GM12874 (cell line): ENCODE results near the gene TST.

ENCODE experiments used
- TF ChIP-seq, protein P1 (sequence below): IDR thresholded peaks from 2 replicates; pipeline ENCODE4 v1.5.1; 2011; ENCODE audit warnings: low read depth, mild to moderate bottlenecking, control low read depth, low read length, moderate library complexity; ENCODE audit not compliant: insufficient read depth

Gene TST

DNA sequence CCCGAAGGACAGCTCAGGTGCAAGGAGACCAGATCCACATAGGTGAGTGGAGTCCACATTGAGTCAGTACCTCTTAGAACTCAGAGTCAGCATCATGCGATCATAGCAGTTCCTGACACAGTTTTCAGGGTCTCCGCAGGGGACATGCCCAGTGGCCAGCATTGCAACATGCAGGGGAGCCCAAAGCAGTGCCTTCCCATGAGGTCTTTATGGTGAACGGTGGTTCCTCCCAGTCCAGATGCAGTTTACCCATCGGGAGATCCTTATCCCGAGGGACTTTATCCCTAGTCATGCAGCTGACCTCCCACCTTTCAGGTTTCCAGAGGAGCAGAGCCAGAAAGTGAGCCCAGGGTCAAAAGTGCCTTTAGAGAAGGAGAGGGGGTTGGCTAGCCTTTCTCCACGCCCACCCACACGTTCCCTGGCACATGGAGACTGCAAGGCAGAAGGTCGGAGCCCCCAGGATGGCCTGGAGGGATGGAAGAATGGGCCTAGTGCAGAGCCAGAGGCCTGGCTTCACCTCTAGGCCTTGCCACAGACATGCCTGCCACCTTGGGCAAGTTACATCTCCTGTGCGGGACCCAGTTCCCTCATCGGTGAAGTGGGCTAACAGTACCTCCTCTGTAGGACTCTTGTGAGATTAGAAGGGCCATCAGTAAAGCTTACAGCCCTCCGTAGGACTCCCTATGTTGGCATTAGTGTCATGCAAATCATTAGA lies 38.7 kb upstream of the TST start:
- TF ChIP-seq, protein P1, sequence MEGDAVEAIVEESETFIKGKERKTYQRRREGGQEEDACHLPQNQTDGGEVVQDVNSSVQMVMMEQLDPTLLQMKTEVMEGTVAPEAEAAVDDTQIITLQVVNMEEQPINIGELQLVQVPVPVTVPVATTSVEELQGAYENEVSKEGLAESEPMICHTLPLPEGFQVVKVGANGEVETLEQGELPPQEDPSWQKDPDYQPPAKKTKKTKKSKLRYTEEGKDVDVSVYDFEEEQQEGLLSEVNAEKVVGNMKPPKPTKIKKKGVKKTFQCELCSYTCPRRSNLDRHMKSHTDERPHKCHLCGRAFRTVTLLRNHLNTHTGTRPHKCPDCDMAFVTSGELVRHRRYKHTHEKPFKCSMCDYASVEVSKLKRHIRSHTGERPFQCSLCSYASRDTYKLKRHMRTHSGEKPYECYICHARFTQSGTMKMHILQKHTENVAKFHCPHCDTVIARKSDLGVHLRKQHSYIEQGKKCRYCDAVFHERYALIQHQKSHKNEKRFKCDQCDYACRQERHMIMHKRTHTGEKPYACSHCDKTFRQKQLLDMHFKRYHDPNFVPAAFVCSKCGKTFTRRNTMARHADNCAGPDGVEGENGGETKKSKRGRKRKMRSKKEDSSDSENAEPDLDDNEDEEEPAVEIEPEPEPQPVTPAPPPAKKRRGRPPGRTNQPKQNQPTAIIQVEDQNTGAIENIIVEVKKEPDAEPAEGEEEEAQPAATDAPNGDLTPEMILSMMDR = no peak

DNA sequence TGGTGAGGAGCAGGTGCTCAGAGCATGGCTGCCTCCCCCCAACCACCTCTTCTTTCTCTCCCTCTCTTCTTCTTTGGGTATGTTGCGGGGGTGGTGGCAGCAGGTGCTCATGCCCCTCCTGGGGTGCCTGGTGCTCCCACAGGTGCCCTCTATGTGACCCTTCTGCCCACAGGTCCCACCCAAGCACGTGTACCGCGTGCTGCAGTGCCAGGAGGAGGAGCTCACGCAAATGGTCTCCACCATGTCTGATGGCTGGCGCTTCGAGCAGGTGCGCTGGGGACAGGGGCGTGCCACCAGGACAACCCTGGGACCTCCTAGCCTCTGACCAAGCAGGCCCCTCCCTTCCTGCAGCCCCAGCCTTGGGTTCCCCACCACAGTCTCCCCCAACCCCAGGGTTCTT lies 38.0 kb upstream of the TST start:
- TF ChIP-seq, protein P1 = no peak

DNA sequence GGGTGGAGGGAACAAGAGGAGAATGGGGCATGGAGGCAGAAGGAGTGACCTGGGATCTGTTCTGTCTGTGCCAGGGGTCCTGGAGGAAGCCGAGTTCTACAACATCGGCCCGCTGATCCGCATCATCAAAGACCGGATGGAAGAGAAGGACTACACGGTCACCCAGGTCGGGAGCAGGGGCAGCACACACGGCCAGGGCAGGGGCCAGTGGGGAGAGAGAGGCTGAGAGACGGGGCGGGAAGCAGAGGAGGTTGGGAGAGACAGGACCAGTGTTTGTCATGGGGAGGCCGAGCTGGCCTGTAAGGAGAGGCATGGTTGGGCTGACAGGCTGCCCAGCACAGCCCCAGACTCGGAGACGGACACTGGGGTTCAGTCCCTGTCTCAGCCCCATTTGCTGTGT lies 37.0 kb upstream of the TST start:
- TF ChIP-seq, protein P1 = no peak

- TF ChIP-seq, protein P1 = no peak
Observed at GRCh38 chr22:37054600-37055365, 35.5 kb upstream of the TST start.

DNA sequence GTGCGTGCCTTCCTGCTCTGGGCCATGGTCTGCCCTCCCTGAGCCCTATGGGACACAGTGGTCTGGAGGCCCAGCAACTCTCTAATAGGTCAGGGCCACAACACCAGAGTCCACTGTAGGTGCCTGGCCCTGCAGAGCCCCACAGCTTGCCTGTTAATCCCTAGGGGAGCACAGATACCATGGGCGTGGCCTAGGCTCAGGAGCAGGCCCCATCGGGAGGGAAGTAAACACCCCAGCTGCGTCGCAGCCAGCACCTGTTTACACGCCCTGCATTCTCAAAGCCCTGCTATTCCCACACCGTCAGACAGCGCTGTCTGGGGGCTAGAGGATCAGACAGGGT lies 34.8 kb upstream of the TST start:
- TF ChIP-seq, protein P1 = no peak

- TF ChIP-seq, protein P1 = no peak
Observed at GRCh38 chr22:37053310-37054055, 34.2 kb upstream of the TST start.
